Mucosa of rectum (tissue), 2 donors: ENCODE results near the gene TMEM94.
"Not testable (repeated sequence)": the region's sequence is repeated elsewhere in the genome, so short reads cannot be mapped to it uniquely, and the experiment has no call there.

ENCODE experiments used
- H3K27ac ChIP-seq, 2 donors: one replicate each; pipeline ENCODE4 v1.7.0; 2013; ENCODE audit warnings: inconsistent platforms in 2 of 2, low read depth in 2 of 2, low read length in 2 of 2
- H3K27me3 ChIP-seq, 2 donors: one replicate each; pipeline ENCODE4 v1.7.0; 2013; ENCODE audit warnings: low read length in 2 of 2; ENCODE audit not compliant: control insufficient read depth in 2 of 2, insufficient read depth in 2 of 2
- H3K36me3 ChIP-seq, 2 donors: one replicate each; pipeline ENCODE4 v1.7.0; 2013; ENCODE audit warnings: low read length in 2 of 2; ENCODE audit not compliant: control insufficient read depth in 2 of 2, insufficient read depth in 2 of 2
- H3K4me1 ChIP-seq, 2 donors: one replicate each; pipeline ENCODE4 v1.7.0; 2013; ENCODE audit warnings: low read length in 2 of 2, mild to moderate bottlenecking in 1 of 2; ENCODE audit not compliant: control insufficient read depth in 2 of 2, insufficient read depth in 2 of 2
- H3K4me3 ChIP-seq, 2 donors: one replicate each; pipeline ENCODE4 v1.7.0; 2013; ENCODE audit warnings: low read length in 2 of 2
- H3K9ac ChIP-seq, 2 donors: one replicate each; pipeline ENCODE4 v1.7.0; 2013; ENCODE audit warnings: low read length in 2 of 2, low read depth in 1 of 2, mild to moderate bottlenecking in 1 of 2
- H3K9me3 ChIP-seq, 2 donors: one replicate each; pipeline ENCODE4 v1.7.0; 2013; ENCODE audit warnings: low read length in 2 of 2; ENCODE audit not compliant: control insufficient read depth in 2 of 2
- donor health status: healthy.
- donor health status: Normal muscosa, but diverticular disease.

TMEM94 gene

GRCh38 chr17:75428543-75429469, 27.6 kb upstream of the TMEM94 start:
- peaks cover 2 to 11% of the 10 kb centered on the region in 2 donors for H3K4me1 ChIP-seq
- H3K27me3 ChIP-seq, result no peaks in the 10 kb centered on the region
- no peak overlapping the region for H3K4me3 ChIP-seq
- H3K9ac ChIP-seq, result no peak overlapping the region
- peak overlapping the region; percentile 15 to 52 for H3K27ac ChIP-seq
- H3K9me3 ChIP-seq, result no peaks in the 10 kb centered on the region
- H3K36me3 ChIP-seq, result no peaks in the 10 kb centered on the region

GRCh38 chr17:75430159-75430974, 26.1 kb upstream of the TMEM94 start:
- peak overlapping the region; percentile 9 to 57 for H3K9ac ChIP-seq
- no peaks in the 10 kb centered on the region for H3K27me3 ChIP-seq
- no peak overlapping the region for H3K27ac ChIP-seq
- H3K9me3 ChIP-seq, result no peaks in the 10 kb centered on the region
- H3K36me3 ChIP-seq, result no peaks in the 10 kb centered on the region
- peaks cover 2 to 11% of the 10 kb centered on the region in 2 donors for H3K4me1 ChIP-seq
- peak overlapping the region in 1 of 2 donors; percentile 1 for H3K4me3 ChIP-seq

- H3K4me1 ChIP-seq, result peaks cover 0 to 15% of the 10 kb centered on the region in 2 donors
- H3K27ac ChIP-seq, result no peak overlapping the region
- no peak overlapping the region for H3K9ac ChIP-seq
- no peaks in the 10 kb centered on the region for H3K9me3 ChIP-seq
- H3K4me3 ChIP-seq, result no peak overlapping the region
- H3K27me3 ChIP-seq, result no peaks in the 10 kb centered on the region
- no peaks in the 10 kb centered on the region for H3K36me3 ChIP-seq
These were observed 23.1 kb upstream of the TMEM94 start for GRCh38 chr17:75433218-75433783.

GRCh38 chr17:75434433-75434832, 22.0 kb upstream of the TMEM94 start:
- H3K4me1 ChIP-seq, result peaks cover 0 to 11% of the 10 kb centered on the region in 2 donors
- not testable (repeated sequence) for H3K9me3 ChIP-seq, H3K36me3 ChIP-seq, H3K27ac ChIP-seq, H3K9ac ChIP-seq, H3K27me3 ChIP-seq, H3K4me3 ChIP-seq

- not testable (repeated sequence) for H3K36me3 ChIP-seq, H3K27me3 ChIP-seq, H3K4me3 ChIP-seq, H3K27ac ChIP-seq, H3K4me1 ChIP-seq, H3K9me3 ChIP-seq, H3K9ac ChIP-seq
These were observed 19.0 kb upstream of the TMEM94 start for GRCh38 chr17:75437404-75437803.

GRCh38 chr17:75439287-75439686, 17.1 kb upstream of the TMEM94 start:
- Histone ChIP-seq H3K36me3 (no peaks in the 10 kb centered on the region), H3K9ac (no peak overlapping the region), H3K27me3 (no peaks in the 10 kb centered on the region), H3K4me3 (no peak overlapping the region), H3K27ac (no peak overlapping the region), H3K4me1 (peaks cover 0 to 7% of the 10 kb centered on the region in 2 donors), H3K9me3 (no peaks in the 10 kb centered on the region)

GRCh38 chr17:75440738-75441448, 15.5 kb upstream of the TMEM94 start:
- no peaks in the 10 kb centered on the region for H3K27me3 ChIP-seq
- peaks cover 0 to 3% of the 10 kb centered on the region in 2 donors for H3K4me1 ChIP-seq
- no peaks in the 10 kb centered on the region for H3K36me3 ChIP-seq
- H3K9ac ChIP-seq, result no peak overlapping the region
- no peak overlapping the region for H3K27ac ChIP-seq
- no peaks in the 10 kb centered on the region for H3K9me3 ChIP-seq
- H3K4me3 ChIP-seq, result no peak overlapping the region

GRCh38 chr17:75442168-75443103, 14.0 kb upstream of the TMEM94 start:
- H3K9ac ChIP-seq, result no peak overlapping the region
- no peak overlapping the region for H3K4me3 ChIP-seq
- no peaks in the 10 kb centered on the region for H3K9me3 ChIP-seq
- H3K27ac ChIP-seq, result no peak overlapping the region
- H3K27me3 ChIP-seq, result no peaks in the 10 kb centered on the region
- no peaks in the 10 kb centered on the region for H3K4me1 ChIP-seq
- H3K36me3 ChIP-seq, result no peaks in the 10 kb centered on the region

- Histone ChIP-seq H3K4me1 (no peaks in the 10 kb centered on the region), H3K9ac (no peak overlapping the region), H3K27ac (no peak overlapping the region), H3K4me3 (no peak overlapping the region), H3K9me3 (no peaks in the 10 kb centered on the region), H3K36me3 (no peaks in the 10 kb centered on the region), H3K27me3 (no peaks in the 10 kb centered on the region)
These were observed 11.1 kb upstream of the TMEM94 start for GRCh38 chr17:75445296-75445695.
